GM19328 (cell line): ENCODE measurements around the gene OCA2.
"Not testable (repeated sequence)": the region's sequence is repeated elsewhere in the genome, so short reads cannot be mapped to it uniquely, and the experiment has no call there.

Experiments
- ATAC-seq: cut with Tn5 transposase; IDR thresholded peaks from one replicate; pipeline ENCODE4 v1.9.1; 2021; ENCODE audit warnings: mild to moderate bottlenecking, moderate library complexity; ENCODE audit not compliant: unreplicated experiment

The OCA2 gene

GRCh38 chr15:28098766-28099554 lies at the start of gene OCA2:
TSS of gene OCA2 (minus strand) at chr15:28099315. CDS start at chr15:28081874, 17,441 bp downstream.
- no peak for ATAC-seq

GRCh38 chr15:28147801-28148200 lies 48.7 kb upstream of the OCA2 start:
- ATAC-seq, result no peak

- ATAC-seq, result not testable (repeated sequence)
Measured at GRCh38 chr15:28145419-28145818, 46.3 kb upstream of the OCA2 start.

DNA sequence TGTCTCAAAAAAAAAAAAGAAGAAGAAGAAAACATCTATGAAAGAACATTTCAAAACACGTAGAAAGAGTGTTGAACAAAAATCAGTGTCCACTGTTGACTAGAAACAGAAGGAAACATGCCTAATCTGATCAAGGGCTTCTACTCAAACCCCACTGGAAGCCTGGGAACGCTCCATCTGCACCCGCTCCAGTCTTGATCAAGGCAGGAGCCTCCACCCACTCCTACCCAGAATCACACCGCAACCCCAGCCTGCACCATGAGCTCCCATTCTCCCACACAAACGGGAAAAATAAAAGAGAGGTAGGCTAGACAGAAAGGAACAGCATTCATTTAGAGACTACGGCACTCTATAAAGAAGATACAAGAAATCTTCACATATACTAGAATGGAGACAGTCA lies 40.9 kb upstream of the OCA2 start:
- ATAC-seq, result no peak

DNA sequence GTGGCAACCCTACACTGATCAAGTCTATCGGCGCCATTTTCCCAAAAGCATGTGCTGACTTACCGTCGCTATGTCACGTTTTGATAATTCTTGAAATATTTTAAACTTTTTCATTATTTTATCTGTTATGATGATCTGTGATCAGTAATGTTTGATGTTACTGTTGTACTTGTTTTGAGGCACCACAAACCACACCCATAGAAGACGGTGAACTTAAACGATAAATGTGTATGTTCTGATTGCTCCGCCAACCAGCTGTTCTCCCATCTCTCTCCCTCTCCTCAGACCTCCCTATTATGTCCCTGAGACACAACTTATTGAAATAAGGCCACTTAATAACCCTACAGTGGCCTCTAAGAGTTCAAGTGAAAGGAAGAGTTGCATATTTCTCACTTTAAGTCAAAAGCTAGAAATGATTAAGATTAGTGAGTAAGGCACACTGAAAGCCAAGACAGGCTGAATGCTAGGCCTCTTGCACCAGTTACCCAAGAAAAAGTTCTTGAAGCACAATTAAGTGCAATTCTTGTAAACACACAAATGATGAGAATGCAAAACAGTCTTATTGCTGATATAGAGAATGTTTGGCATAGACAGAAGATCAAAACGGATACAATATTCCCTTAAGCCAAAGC lies 38.4 kb upstream of the OCA2 start:
- ATAC-seq, result not testable (repeated sequence)

DNA sequence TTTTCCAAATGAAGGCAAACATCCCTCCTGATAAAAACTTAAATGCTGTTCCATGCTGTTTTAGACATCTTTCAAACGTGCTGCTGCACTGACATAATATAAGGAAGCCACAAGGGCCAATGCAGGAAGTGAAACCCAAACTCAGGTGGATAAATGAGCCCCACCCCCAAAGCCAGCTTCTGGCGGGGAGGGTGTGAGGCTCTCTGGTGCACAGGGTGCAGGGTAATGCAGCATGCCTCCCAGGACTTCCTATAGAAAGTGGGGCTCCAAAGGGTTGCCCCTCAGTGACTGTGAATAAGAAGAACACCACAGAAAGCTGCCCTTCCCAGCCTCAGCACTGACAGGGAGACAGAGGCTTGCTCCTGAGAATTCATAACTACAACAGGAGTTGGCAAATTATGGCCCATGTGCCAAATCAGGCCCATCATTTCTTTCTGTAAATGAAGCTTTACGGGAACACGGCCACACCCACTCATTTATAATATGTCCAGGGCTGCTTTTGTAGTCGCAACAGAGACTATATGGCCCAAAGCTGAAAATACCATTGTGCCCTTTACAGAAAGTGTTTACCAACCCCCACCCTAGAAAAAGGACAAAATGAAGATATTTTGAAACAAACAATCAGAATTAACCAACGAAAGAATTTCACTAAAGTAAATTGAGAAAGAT lies 37.3 kb upstream of the OCA2 start:
- peak; percentile 90 for ATAC-seq

DNA sequence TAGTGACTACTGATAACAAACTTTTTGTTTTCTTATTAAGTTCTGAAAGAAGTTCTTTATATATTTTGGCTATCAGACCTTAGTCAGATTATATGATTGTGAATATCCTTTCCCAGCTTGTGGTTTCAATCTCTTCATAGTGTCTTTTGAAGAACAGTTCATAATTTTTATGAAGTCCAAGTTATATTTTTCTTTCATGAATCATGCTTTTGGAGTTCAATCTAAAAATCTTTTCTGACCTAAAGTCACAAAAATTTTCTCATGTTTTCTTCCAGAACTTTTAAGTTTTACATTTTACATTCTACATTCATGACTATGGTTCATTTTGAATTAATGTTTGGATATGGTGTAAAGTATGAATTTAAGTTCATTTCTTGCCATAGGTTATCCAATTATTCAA lies 34.2 kb upstream of the OCA2 start:
- no peak for ATAC-seq

GRCh38 chr15:28132524-28133275 lies 33.6 kb upstream of the OCA2 start:
- no peak for ATAC-seq

DNA sequence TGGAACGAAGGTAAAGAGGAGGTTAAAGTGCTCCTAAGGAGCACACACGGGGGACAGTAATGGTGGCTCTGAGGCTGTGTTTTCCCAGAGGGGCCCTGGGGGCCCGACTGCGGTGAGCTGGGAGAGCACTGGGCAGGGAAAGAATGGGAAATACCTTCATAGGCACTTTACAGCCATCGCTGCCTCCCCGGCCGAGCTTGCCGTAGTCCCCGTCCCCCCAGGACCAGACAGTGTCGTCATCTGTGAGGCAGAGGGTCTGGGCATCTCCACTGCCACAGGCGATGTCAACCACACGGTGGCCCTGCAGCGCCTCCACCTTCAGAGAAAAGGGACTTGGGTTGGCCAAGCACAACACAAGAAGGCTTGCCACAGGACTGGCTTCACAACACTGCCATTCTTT lies 32.8 kb upstream of the OCA2 start:
- no peak for ATAC-seq

DNA sequence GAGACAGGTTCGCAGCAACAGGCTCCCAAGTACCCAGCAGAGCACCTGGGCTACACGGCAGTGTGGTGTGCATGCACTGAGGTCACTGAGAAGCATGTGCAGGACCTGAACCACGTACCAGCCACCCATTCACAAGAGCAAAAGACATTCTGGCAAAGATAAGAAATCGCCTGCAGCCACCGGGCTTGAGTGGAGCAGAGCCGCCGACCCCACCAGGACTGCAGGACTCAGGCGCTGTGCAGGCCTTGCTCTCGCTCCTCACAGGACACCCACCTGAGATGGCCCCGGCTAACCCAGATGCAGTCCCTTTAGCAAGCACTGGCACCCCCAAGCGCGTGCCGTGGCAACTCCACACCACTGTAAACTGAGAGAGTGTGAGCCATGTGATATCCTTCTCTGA lies 32.3 kb upstream of the OCA2 start:
- ATAC-seq, result no peak

- no peak for ATAC-seq
Measured at GRCh38 chr15:28130651-28131050, 31.5 kb upstream of the OCA2 start.

DNA sequence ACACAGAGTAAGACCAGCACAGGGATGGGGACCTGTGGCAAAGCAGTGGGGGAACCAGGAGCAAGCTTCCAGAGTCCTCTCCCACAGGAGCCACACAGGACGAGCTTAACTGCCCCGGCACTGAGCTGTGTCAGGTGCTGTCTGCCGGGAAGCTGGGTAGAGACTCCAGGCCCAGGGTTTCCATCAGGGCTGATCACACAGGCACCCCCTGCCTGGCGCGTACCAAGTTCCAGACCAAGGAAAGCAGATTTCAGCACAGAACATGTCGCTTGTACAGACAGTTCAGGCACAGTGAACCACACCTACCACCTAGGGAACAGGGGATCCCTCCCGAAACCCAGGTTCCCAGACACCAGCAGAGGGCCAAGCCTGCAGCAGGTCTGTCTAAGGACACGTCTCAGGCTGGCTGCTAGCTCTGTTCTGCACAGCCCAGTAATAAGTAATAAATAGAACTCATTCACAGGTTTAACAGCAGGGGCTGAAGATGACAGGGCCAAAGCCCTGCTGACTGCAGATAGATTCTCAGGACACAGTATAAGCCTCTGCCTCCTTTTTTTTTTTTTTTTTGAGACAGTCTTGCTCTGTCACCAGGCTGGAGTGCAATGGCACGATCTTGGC lies 30.2 kb upstream of the OCA2 start:
- ATAC-seq, result no peak

DNA sequence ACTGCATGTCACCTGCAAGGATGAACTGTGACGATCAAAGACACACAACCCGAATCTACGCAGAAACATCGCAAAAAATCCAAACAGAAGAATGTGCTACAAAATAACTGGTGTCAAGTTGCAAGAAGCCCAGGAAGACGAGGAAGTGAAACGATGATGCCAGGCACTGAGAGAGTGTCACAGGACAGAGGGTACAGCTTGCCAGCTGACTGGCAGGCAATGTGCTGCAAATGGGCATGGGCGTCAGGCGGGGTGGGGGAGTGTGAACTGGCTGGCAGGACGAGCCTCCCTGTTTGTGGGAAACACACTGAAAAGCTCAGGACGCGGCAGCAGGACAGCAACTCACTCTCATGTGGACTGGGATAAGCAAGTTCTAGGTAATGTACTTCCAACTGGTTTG lies 28.9 kb upstream of the OCA2 start:
- no peak for ATAC-seq

GRCh38 chr15:28127036-28127435 lies 27.9 kb upstream of the OCA2 start:
- no peak for ATAC-seq

DNA sequence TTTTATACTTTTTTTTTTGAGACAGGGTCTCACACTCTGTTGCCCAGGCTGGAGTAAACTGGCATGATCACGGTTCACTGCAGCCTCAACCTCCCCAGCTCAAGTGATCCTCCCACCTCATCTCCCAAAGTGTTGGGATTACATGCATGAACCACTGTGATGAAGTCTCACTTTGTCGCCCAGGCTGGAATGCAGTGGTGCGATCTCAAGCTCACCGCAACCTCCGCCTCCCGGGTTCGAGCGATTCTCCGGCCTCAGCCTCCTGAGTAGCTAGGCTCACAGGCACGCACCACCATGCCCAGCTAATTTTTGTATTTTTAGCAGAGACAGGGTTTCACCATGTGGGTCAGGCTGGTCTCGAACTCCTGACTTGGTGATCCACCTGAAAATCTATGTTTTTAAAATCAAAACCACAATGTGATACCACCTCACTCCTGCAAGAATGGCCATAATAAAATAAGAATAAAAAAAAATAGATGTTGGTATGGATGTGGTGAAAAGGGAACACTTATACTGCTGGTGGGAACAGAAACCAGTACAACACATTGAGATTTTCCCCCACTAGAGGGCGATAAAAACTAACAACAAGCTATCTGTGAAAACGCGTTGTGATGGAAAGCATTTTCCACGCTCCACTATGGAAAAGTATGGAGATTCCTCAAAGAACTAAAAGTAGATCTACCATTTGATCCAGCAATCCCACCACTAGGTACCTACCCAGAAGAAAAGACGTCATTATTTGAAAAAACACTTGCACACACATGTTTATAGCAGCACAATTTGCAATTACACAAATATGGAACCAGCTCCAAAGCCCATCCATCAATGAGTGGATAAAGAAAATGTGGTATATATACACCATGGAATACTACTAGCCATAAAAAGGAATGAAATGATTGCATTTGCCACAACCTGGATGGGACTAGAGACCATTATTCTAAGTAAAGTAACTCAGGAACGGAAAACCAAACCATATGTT lies 26.8 kb upstream of the OCA2 start:
- no peak for ATAC-seq

- ATAC-seq, result no peak
Measured at GRCh38 chr15:28124841-28125240, 25.7 kb upstream of the OCA2 start.

DNA sequence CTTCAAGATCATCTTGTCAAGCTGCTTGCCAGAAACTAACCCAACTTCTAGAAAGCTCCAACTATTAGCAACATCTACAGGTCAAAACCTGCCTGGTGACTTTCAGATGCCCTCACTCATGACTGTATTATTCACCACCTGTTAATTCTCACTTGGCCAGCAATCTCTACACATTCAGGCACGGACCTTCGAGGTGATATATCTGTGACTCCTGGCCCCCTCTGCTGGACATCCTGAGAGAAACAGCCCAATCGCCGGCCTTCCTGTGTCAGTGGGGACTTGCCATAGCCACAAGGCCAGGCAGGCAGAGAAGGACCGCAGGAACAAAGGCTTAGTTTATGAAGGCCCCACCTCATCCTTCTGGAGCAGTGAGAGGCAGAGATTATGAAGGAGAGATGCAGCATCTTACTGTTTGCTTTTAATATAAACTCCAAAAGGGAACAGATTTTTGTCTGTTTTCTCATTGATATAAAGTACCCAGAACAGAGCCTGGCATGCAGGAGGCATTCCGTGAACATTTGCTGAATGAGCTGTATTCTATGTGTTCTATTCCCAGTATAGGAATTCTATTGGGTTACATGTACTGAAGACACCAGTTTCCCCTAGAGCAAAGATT lies 24.4 kb upstream of the OCA2 start:
- no peak for ATAC-seq

- no peak for ATAC-seq
Measured at GRCh38 chr15:28122038-28122949, 23.2 kb upstream of the OCA2 start.
